SK-N-SH (cell line): ENCODE results near the gene CLK1. TPM values are rescaled to one million over a fixed set of nuclear protein-coding genes. Genes with fewer than 3 reads are reported as not detected.

Experiments used
- CTCF ChIA-PET: fragments of 300-600, 350-600 bp; formaldehyde crosslinking; extraction: SDS; loops from one replicate; lab custom pipeline; 2021; lab: Yijun Ruan, JAX
- POLR2A ChIA-PET: fragments of 350-600 bp; sonication (Branson Sonifier 250); formaldehyde crosslinking; extraction: SDS; loops from one replicate; lab custom pipeline; 2020; ENCODE audit warnings: antibody characterized with exemption, inconsistent platforms; lab: Yijun Ruan, JAX
- DNase-seq: peaks from one replicate; pipeline ENCODE4 v3.0.0; 2012
- H2AFZ ChIP-seq: fragments of 200-600 bp; sonication (generic); 2 replicates; pipeline ENCODE4 v1.8.1; 2016; ENCODE audit warnings: antibody characterized with exemption, mild to moderate bottlenecking, low read depth
- H3F3A ChIP-seq: fragments of 200-600 bp; sonication (generic); replicated peaks from 2 replicates; pipeline ENCODE3; 2016; ENCODE audit warnings: antibody characterized with exemption, mild to moderate bottlenecking; ENCODE audit not compliant: insufficient read depth
- H3K27ac ChIP-seq, 2 experiments: fragments of 200-500 bp in 1 of 2; fragments of 200-600 bp in 1 of 2; sonication (Bioruptor generic) in 1 of 2; sonication (generic), shearing (Covaris generic) in 1 of 2; 2 replicates each; pipeline versions ENCODE4 v1.5.1 to v1.6.1; 2014 to 2016; ENCODE audit warnings: low read depth in 2 of 2, inconsistent platforms in 1 of 2, low read length in 1 of 2, mild to moderate bottlenecking in 1 of 2, mixed read lengths in 1 of 2
- H3K27me3 ChIP-seq: fragments of 200-600 bp; sonication (generic), shearing (Covaris generic); 2 replicates; pipeline ENCODE4 v1.6.1; 2016; ENCODE audit warnings: mixed run types; ENCODE audit not compliant: insufficient read depth
- H3K36me3 ChIP-seq, 2 experiments: fragments of 200-500 bp in 1 of 2; fragments of 200-600 bp in 1 of 2; sonication (Bioruptor generic) in 1 of 2; sonication (generic) in 1 of 2; replicated peaks in 1 of 2; 2 replicates each; pipeline versions ENCODE3 to v1.5.1; 2014 to 2016; ENCODE audit warnings: low read length in 1 of 2, mild to moderate bottlenecking in 1 of 2; ENCODE audit not compliant: insufficient read depth in 2 of 2, control insufficient read depth in 1 of 2
- H3K4me1 ChIP-seq, 2 experiments: fragments of 200-500 bp in 1 of 2; fragments of 200-600 bp in 1 of 2; sonication (Bioruptor generic) in 1 of 2; sonication (generic), shearing (Covaris generic) in 1 of 2; 2 replicates each; pipeline versions ENCODE4 v1.5.1 to v1.6.1; 2014 to 2016; ENCODE audit warnings: low read depth in 1 of 2, low read length in 1 of 2, mixed run types in 1 of 2; ENCODE audit not compliant: insufficient read depth in 2 of 2, control insufficient read depth in 1 of 2
- H3K4me2 ChIP-seq: fragments of 200-600 bp; sonication (generic), shearing (Covaris generic); 2 replicates; pipeline ENCODE4 v1.6.1; 2017; ENCODE audit warnings: mixed run types
- H3K4me3 ChIP-seq, 2 experiments: fragments of 200-500 bp in 1 of 2; fragments of 200-600 bp in 1 of 2; sonication (Bioruptor generic) in 1 of 2; sonication (generic), shearing (Covaris generic) in 1 of 2; 2 replicates each; pipeline versions ENCODE4 v1.5.1 to v1.8.1; 2014 to 2016; ENCODE audit warnings: low read depth in 2 of 2, inconsistent platforms in 1 of 2, low read length in 1 of 2, mild to moderate bottlenecking in 1 of 2, mixed read lengths in 1 of 2, moderate library complexity in 1 of 2
- H3K79me2 ChIP-seq: fragments of 200-600 bp; sonication (generic); 2 replicates; pipeline ENCODE4 v1.8.1; 2017; ENCODE audit warnings: mild to moderate bottlenecking; ENCODE audit not compliant: insufficient read depth
- H3K9ac ChIP-seq: fragments of 200-600 bp; sonication (generic); 2 replicates; pipeline ENCODE4 v1.6.1; 2017; ENCODE audit warnings: mixed run types
- H3K9me2 ChIP-seq: fragments of 200-600 bp; sonication (generic); 2 replicates; pipeline ENCODE4 v1.6.1; 2017; ENCODE audit warnings: mixed run types
- H3K9me3 ChIP-seq: fragments of 200-600 bp; sonication (generic); 2 replicates; pipeline ENCODE4 v1.6.1; 2017; ENCODE audit warnings: mixed run types, mild to moderate bottlenecking, moderate library complexity
- H4K20me1 ChIP-seq: fragments of 200-600 bp; sonication (generic); 2 replicates; pipeline ENCODE4 v1.6.1; 2017; ENCODE audit warnings: mild to moderate bottlenecking, mixed run types; ENCODE audit not compliant: insufficient read depth
- CHD2 ChIP-seq: fragments of 150-350 bp; IDR thresholded peaks from 2 replicates; pipeline ENCODE4 v1.6.1; 2018; ENCODE audit warnings: low read length; ENCODE audit not compliant: partially characterized antibody
- EZH2phosphoT487 ChIP-seq: fragments of 200-600 bp; sonication (generic); IDR thresholded peaks from 2 replicates; pipeline ENCODE4 v1.6.1; 2017; ENCODE audit warnings: low read depth, mixed run types, mild to moderate bottlenecking, antibody characterized with exemption, moderate library complexity, borderline replicate concordance
- FOXM1 ChIP-seq: IDR thresholded peaks from 2 replicates; pipeline ENCODE4 v1.4.0; 2012; ENCODE audit warnings: low read depth, mild to moderate bottlenecking
- GATA2 ChIP-seq: sonication (generic); formaldehyde crosslinking; IDR thresholded peaks from 2 replicates; pipeline ENCODE4 v1.5.0; 2020; ENCODE audit warnings: mild to moderate bottlenecking, missing genetic modification reagents
- JUND ChIP-seq: IDR thresholded peaks from 2 replicates; pipeline ENCODE4 v1.4.0; 2012
- MEF2A ChIP-seq: IDR thresholded peaks from 2 replicates; pipeline ENCODE4 v1.4.0; 2012; ENCODE audit warnings: low read depth, borderline replicate concordance
- NFIC ChIP-seq: IDR thresholded peaks from 2 replicates; pipeline ENCODE4 v1.4.0; 2012; ENCODE audit warnings: borderline replicate concordance
- NRF1 ChIP-seq: IDR thresholded peaks from 2 replicates; pipeline ENCODE4 v1.6.1; 2012; ENCODE audit warnings: low read depth, mild to moderate bottlenecking, low read length
- RAD21 ChIP-seq: IDR thresholded peaks from 2 replicates; pipeline ENCODE4 v1.6.1; 2012; ENCODE audit warnings: mild to moderate bottlenecking, low read length
- RFX5 ChIP-seq: IDR thresholded peaks from 2 replicates; pipeline ENCODE4 v1.6.1; 2012; ENCODE audit warnings: mild to moderate bottlenecking, improper control_type of control experiment, low read length
- SMC3 ChIP-seq: IDR thresholded peaks from 2 replicates; pipeline ENCODE4 v1.6.1; 2012; ENCODE audit warnings: low read depth, low read length, improper control_type of control experiment
- TCF12 ChIP-seq: IDR thresholded peaks from 2 replicates; pipeline ENCODE4 v1.4.0; 2012
- TEAD4 ChIP-seq: IDR thresholded peaks from 2 replicates; pipeline ENCODE4 v1.4.0; 2012; ENCODE audit warnings: mild to moderate bottlenecking, borderline replicate concordance; ENCODE audit not compliant: insufficient read depth
- WGBS: methylation state at CpG from one replicate; pipeline ENCODE4 v1.1.6; 2017; ENCODE audit warnings: low lambda C conversion rate; 5-methylcytosine and 5-hydroxymethylcytosine counted together
- polyA plus RNA-seq, 3 experiments: library from polyadenylated mRNA; depleted of rRNA; stranded (reverse); fragments of >200 nt; gene quantifications; 2 replicates each; pipeline ENCODE4 v1.2.3, GENCODE V29; 2012
- TF ChIP-seq, protein P1 (sequence below): IDR thresholded peaks from 2 replicates; pipeline ENCODE4 v1.4.0; 2012; ENCODE audit warnings: low read depth, borderline replicate concordance
- TF ChIP-seq, protein P2 (sequence below): fragments of 200-600 bp; sonication (generic); IDR thresholded peaks from 2 replicates; pipeline ENCODE4 v1.6.1; 2017; ENCODE audit warnings: antibody characterized with exemption, mild to moderate bottlenecking, moderate library complexity
- TF ChIP-seq, protein P3 (sequence below): IDR thresholded peaks from 2 replicates; pipeline ENCODE4; 2012
- TF ChIP-seq, protein P4 (sequence below): fragments of 150-350 bp; IDR thresholded peaks from 2 replicates; pipeline ENCODE4 v1.6.1; 2017; ENCODE audit warnings: antibody characterized with exemption, low read length, low read depth, borderline replicate concordance

CLK1 gene
- polyA plus RNA-seq, 1 of the 3 experiments (the other 2 are of a cell fraction): 31.1 TPM

DNA sequence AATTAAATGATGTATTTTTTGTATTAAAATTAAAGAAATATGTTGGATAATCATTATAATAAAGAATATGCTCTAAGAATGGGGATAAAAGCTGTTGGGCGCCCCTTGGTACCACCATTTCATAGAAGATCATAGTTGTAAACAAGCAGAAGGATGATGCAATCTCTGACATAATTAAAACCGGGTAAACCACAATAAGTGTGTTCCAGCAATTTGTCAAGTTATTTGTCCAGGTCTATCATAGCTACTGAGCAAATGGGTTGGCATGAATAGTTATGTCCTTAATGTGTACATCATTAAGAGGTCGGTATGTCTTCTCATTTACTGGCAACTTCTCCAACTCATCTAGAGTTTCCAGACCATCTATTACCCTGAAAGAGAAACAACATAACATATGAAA is 6.7 kb upstream of the CLK1 start:
- no peaks in the 10 kb centered on the region for H3K79me2 ChIP-seq
- H3K36me3 ChIP-seq: peaks cover 14 to 41% of the 10 kb centered on the region in 2 experiments
- no peaks in the 10 kb centered on the region for H3K27me3 ChIP-seq
- TF ChIP-seq SMC3 (no peak), CHD2 (no peak), JUND (no peak), TCF12 (no peak), GATA2 (CRISPR knock-in tag) (no peak), MEF2A (no peak), RFX5 (no peak), EZH2phosphoT487 (no peak), FOXM1 (no peak), TEAD4 (no peak), RAD21 (no peak), NFIC (no peak), NRF1 (no peak)
- TF ChIP-seq, protein P1, sequence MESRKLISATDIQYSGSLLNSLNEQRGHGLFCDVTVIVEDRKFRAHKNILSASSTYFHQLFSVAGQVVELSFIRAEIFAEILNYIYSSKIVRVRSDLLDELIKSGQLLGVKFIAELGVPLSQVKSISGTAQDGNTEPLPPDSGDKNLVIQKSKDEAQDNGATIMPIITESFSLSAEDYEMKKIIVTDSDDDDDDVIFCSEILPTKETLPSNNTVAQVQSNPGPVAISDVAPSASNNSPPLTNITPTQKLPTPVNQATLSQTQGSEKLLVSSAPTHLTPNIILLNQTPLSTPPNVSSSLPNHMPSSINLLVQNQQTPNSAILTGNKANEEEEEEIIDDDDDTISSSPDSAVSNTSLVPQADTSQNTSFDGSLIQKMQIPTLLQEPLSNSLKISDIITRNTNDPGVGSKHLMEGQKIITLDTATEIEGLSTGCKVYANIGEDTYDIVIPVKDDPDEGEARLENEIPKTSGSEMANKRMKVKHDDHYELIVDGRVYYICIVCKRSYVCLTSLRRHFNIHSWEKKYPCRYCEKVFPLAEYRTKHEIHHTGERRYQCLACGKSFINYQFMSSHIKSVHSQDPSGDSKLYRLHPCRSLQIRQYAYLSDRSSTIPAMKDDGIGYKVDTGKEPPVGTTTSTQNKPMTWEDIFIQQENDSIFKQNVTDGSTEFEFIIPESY: no peak
- TF ChIP-seq, protein P2, sequence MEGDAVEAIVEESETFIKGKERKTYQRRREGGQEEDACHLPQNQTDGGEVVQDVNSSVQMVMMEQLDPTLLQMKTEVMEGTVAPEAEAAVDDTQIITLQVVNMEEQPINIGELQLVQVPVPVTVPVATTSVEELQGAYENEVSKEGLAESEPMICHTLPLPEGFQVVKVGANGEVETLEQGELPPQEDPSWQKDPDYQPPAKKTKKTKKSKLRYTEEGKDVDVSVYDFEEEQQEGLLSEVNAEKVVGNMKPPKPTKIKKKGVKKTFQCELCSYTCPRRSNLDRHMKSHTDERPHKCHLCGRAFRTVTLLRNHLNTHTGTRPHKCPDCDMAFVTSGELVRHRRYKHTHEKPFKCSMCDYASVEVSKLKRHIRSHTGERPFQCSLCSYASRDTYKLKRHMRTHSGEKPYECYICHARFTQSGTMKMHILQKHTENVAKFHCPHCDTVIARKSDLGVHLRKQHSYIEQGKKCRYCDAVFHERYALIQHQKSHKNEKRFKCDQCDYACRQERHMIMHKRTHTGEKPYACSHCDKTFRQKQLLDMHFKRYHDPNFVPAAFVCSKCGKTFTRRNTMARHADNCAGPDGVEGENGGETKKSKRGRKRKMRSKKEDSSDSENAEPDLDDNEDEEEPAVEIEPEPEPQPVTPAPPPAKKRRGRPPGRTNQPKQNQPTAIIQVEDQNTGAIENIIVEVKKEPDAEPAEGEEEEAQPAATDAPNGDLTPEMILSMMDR: no peak
- TF ChIP-seq, protein P3, sequence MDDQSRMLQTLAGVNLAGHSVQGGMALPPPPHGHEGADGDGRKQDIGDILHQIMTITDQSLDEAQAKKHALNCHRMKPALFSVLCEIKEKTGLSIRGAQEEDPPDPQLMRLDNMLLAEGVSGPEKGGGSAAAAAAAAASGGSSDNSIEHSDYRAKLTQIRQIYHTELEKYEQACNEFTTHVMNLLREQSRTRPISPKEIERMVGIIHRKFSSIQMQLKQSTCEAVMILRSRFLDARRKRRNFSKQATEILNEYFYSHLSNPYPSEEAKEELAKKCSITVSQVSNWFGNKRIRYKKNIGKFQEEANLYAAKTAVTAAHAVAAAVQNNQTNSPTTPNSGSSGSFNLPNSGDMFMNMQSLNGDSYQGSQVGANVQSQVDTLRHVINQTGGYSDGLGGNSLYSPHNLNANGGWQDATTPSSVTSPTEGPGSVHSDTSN: no peak
- TF ChIP-seq, protein P4, sequence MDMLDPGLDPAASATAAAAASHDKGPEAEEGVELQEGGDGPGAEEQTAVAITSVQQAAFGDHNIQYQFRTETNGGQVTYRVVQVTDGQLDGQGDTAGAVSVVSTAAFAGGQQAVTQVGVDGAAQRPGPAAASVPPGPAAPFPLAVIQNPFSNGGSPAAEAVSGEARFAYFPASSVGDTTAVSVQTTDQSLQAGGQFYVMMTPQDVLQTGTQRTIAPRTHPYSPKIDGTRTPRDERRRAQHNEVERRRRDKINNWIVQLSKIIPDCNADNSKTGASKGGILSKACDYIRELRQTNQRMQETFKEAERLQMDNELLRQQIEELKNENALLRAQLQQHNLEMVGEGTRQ: no peak
- H3K9ac ChIP-seq: no peak overlapping the region
- H3F3A ChIP-seq: peaks cover 30% of the 10 kb centered on the region
- H3K4me1 ChIP-seq: peaks cover 0 to 5% of the 10 kb centered on the region in 2 experiments; a peak in 1 of 4 replicates
- 78% methylated on average over 3 of the region's 3 CpGs for WGBS
- H3K9me3 ChIP-seq: no peaks in the 10 kb centered on the region
- no peak overlapping the region for H2AFZ ChIP-seq
- H3K27ac ChIP-seq: no peak overlapping the region
- no peaks in the 10 kb centered on the region for H3K9me2 ChIP-seq
- H3K4me2 ChIP-seq: no peak overlapping the region
- no peak overlapping the region for H3K4me3 ChIP-seq
- DNase-seq: no peak
- ChIA-PET POLR2A (no interaction called here), CTCF (no interaction called here)
- no peaks in the 10 kb centered on the region for H4K20me1 ChIP-seq
